Parathyroid adenoma (tissue), 2 donors: ENCODE measurements around the gene KLHDC8B.
"Not testable (repeated sequence)": the region's sequence is repeated elsewhere in the genome, so short reads cannot be mapped to it uniquely, and the experiment has no call there.

Experiments
- H2AFZ ChIP-seq: fragments of 300-600 bp; sonication (generic); one replicate; pipeline ENCODE4 v1.7.0; 2017; ENCODE audit warnings: antibody characterized with exemption, mild to moderate bottlenecking
- H3K27ac ChIP-seq: fragments of 300-600 bp; sonication (generic); one replicate; pipeline ENCODE4 v1.7.0; 2017
- H3K27me3 ChIP-seq: fragments of 300-600 bp; sonication (generic); one replicate; pipeline ENCODE4 v1.7.0; 2017; ENCODE audit warnings: low read length; ENCODE audit not compliant: control insufficient read depth, insufficient read depth
- H3K36me3 ChIP-seq: fragments of 300-600 bp; sonication (generic); one replicate; pipeline ENCODE4 v1.7.0; 2017; ENCODE audit warnings: low read length; ENCODE audit not compliant: control insufficient read depth, insufficient read depth
- H3K4me1 ChIP-seq: fragments of 300-600 bp; sonication (generic); one replicate; pipeline ENCODE4 v1.7.0; 2017; ENCODE audit warnings: control low read depth
- H3K4me2 ChIP-seq: fragments of 300-600 bp; sonication (generic); one replicate; pipeline ENCODE4 v1.7.0; 2017; ENCODE audit warnings: low read length
- H3K4me3 ChIP-seq: fragments of 300-600 bp; sonication (generic); one replicate; pipeline ENCODE4 v1.7.0; 2017; ENCODE audit warnings: low read depth, low read length
- H3K79me2 ChIP-seq: fragments of 300-600 bp; sonication (generic); one replicate; pipeline ENCODE4 v1.7.0; 2017; ENCODE audit warnings: control low read depth
- H3K9ac ChIP-seq: fragments of 300-600 bp; sonication (generic); one replicate; pipeline ENCODE4 v1.7.0; 2017; ENCODE audit warnings: mild to moderate bottlenecking
- H3K9me3 ChIP-seq: fragments of 300-600 bp; sonication (generic); one replicate; pipeline ENCODE4 v1.7.0; 2017; ENCODE audit warnings: low read length; ENCODE audit not compliant: control insufficient read depth
- CTCF ChIP-seq: fragments of 300-600 bp; sonication (generic); IDR thresholded peaks from one replicate; pipeline ENCODE4 v1.7.0; 2017; ENCODE audit warnings: antibody characterized with exemption, mild to moderate bottlenecking
- donor health status: primary hyperparathyroidism.

KLHDC8B gene

GRCh38 chr3:49199900-49200281 lies 28.5 kb downstream of the KLHDC8B start:
- no peak for TF ChIP-seq CTCF
- Histone ChIP-seq H3K27me3 (no peaks in the 10 kb centered on the region), H3K4me1 (no peaks in the 10 kb centered on the region), H3K9ac (no peak overlapping the region), H3K9me3 (no peaks in the 10 kb centered on the region), H3K36me3 (no peaks in the 10 kb centered on the region), H3K79me2 (no peaks in the 10 kb centered on the region), H2AFZ (no peak overlapping the region), H3K4me2 (no peak overlapping the region), H3K4me3 (peak overlapping the region; percentile 41), H3K27ac (no peak overlapping the region)

- Histone ChIP-seq H3K9ac (no peak overlapping the region), H3K36me3 (no peaks in the 10 kb centered on the region), H3K27me3 (no peaks in the 10 kb centered on the region), H3K79me2 (no peaks in the 10 kb centered on the region), H3K4me2 (no peak overlapping the region), H3K4me3 (no peak overlapping the region), H3K9me3 (no peaks in the 10 kb centered on the region), H3K4me1 (no peaks in the 10 kb centered on the region), H3K27ac (no peak overlapping the region), H2AFZ (no peak overlapping the region)
- TF ChIP-seq CTCF = no peak
Measured at GRCh38 chr3:49213541-49213943, 42.1 kb downstream of the KLHDC8B start.

DNA sequence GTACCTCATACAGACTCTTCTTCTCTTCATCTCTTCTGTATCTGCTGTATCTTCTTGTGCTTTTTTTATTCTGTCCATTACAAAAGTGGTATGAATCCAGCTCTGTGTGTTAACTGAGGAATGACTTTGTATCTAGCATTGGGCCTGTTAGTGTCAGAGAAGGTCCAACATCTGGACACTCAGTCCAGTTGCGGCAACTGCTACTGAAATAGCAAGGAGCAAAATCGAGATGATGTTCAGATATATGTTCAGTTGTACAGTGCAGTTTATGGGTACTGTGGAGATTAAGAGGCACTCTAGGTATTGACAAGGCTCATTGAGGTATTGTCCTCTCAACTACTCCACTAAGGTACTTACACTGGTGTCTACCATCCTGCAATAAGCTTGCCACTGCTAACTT lies 42.6 kb downstream of the KLHDC8B start:
- Histone ChIP-seq H3K27me3 (no peaks in the 10 kb centered on the region), H3K4me2 (no peak overlapping the region), H3K9me3 (no peaks in the 10 kb centered on the region), H2AFZ (no peak overlapping the region), H3K36me3 (no peaks in the 10 kb centered on the region), H3K27ac (no peak overlapping the region), H3K4me1 (no peaks in the 10 kb centered on the region), H3K9ac (no peak overlapping the region), H3K4me3 (no peak overlapping the region), H3K79me2 (no peaks in the 10 kb centered on the region)
- TF ChIP-seq CTCF = no peak

GRCh38 chr3:49216687-49217086 lies 45.3 kb downstream of the KLHDC8B start:
- not testable (repeated sequence) for H3K4me3 ChIP-seq, H3K9me3 ChIP-seq, H2AFZ ChIP-seq, H3K27me3 ChIP-seq, H3K27ac ChIP-seq, H3K36me3 ChIP-seq, H3K4me1 ChIP-seq, H3K9ac ChIP-seq, H3K4me2 ChIP-seq, H3K79me2 ChIP-seq

- not testable (repeated sequence) for H3K27ac ChIP-seq, H3K79me2 ChIP-seq, H2AFZ ChIP-seq, H3K4me2 ChIP-seq, H3K36me3 ChIP-seq, H3K4me3 ChIP-seq, H3K4me1 ChIP-seq, H3K9me3 ChIP-seq, H3K27me3 ChIP-seq, H3K9ac ChIP-seq
Measured at GRCh38 chr3:49217108-49217507, 45.7 kb downstream of the KLHDC8B start.

DNA sequence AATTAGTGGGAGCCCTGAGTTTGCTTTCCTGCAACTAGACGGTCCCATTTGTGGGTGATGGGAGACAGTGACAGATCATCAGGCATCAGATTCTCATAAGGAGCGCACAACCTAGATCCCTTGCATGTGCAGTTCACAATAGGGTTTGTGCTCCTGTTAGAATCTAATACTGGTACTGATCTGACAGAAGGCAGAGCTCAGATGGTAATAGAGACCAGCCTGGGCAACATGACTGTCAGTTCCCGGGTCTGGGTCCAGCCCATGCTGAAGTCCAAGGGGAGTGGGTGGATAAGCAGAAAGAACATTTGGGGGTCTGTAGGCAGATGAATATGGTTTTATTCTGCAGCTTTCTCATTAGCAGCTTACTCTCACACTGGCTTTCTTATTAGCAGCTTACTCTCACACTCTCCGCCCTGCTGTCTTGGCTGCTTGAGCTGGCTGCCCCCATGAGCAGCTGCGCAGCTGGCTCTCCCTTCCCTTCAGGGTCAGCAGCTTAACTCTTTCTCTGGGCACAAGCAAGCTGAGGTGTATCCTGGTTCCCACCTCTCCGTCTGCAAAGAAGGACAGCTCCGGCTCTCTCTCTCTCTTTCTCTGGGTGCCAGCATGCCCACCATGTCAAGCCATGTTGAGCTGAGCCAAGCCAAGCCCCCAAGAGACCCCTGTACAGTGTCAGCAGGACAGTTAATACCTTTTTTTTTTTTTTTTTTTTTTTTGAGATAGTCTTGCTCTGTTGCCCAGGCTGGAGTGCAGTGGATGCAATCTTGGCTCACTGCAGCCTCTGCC lies 46.5 kb downstream of the KLHDC8B start:
- Histone ChIP-seq H3K36me3 (no peaks in the 10 kb centered on the region), H3K4me1 (no peaks in the 10 kb centered on the region), H2AFZ (peak overlapping the region; percentile 11), H3K27ac (no peak overlapping the region), H3K9me3 (no peaks in the 10 kb centered on the region), H3K4me2 (no peak overlapping the region), H3K9ac (no peak overlapping the region), H3K27me3 (no peaks in the 10 kb centered on the region), H3K79me2 (no peaks in the 10 kb centered on the region), H3K4me3 (no peak overlapping the region)
- no peak for TF ChIP-seq CTCF

DNA sequence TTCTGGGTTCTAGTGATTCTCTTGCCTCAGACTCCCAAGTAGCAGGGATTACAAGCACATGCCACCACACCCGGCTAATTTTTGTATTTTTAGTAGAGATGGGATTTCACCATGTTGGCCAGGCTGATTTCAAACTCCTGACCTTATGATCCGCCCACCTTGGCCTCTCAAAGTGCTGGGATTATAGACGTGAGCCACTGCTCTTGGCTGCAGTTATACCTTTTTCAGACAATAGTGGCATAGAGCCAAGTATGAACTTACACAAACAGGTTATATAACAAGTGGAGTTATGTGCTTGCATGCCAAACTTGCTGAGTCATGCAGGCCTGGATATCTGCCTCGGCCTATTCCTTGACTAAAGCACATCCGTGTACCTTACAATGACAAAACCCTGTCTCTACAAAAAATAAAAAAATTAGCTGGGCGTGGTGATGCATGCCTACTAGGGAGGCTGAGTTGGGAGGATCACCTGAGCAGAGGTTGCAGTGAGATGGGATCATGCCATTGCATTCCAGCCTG lies 47.1 kb downstream of the KLHDC8B start:
- H3K9me3 ChIP-seq, H3K27ac ChIP-seq, H3K4me1 ChIP-seq: not testable (repeated sequence)

More for the DNA sequence above, 47.1 kb downstream of the KLHDC8B start:
- not testable (repeated sequence) for H3K4me3 ChIP-seq, H3K4me2 ChIP-seq, H3K36me3 ChIP-seq, H3K27me3 ChIP-seq, H3K79me2 ChIP-seq, H3K9ac ChIP-seq
- H2AFZ ChIP-seq = peak overlapping the region; percentile 7
